CD4-positive, CD25-positive, alpha-beta regulatory T cell (primary cell): Measurements from ENCODE around the gene WEE1. TPM values are rescaled to one million over a fixed set of nuclear protein-coding genes. Genes with fewer than 3 reads are reported as not detected.

ENCODE experiments used
- ATAC-seq, 2 donors: fragments of 150-1000 bp; cut with Tn5 transposase; one replicate each; pipeline ENCODE4 v1.10.0; 2021; ENCODE audit warnings: low read depth in 2 of 2, moderate number of reproducible peaks in 2 of 2, moderate library complexity in 1 of 2
- DNase-seq, 3 donors: peaks; one replicate each; pipeline versions ENCODE4 v3.0.0 to v3.0.0-alpha.2; 2012 to 2022; ENCODE audit warnings: mixed read lengths in 1 of 3
- H3K27ac ChIP-seq: one replicate; pipeline ENCODE4 v1.7.0; 2013; ENCODE audit warnings: mild to moderate bottlenecking, low read length; ENCODE audit not compliant: insufficient read depth, poor library complexity, severe bottlenecking
- H3K27me3 ChIP-seq: one replicate; pipeline ENCODE4 v1.7.0; 2013; ENCODE audit warnings: low read length; ENCODE audit not compliant: control insufficient read depth, insufficient read depth
- H3K36me3 ChIP-seq: one replicate; pipeline ENCODE4 v1.7.0; 2013; ENCODE audit warnings: mild to moderate bottlenecking, low read length, moderate library complexity; ENCODE audit not compliant: control insufficient read depth, insufficient read depth
- H3K4me1 ChIP-seq: 2 replicates; pipeline ENCODE4 v1.7.0; 2013; ENCODE audit warnings: mild to moderate bottlenecking, low read length; ENCODE audit not compliant: insufficient read depth, control insufficient read depth, poor library complexity, severe bottlenecking
- H3K4me3 ChIP-seq: one replicate; pipeline ENCODE4 v1.7.0; 2013; ENCODE audit warnings: low read depth, mild to moderate bottlenecking, low read length, moderate library complexity
- H3K9me3 ChIP-seq, 2 experiments: 1 replicate in 1 of 2; 2 replicates in 1 of 2; pipeline ENCODE4 v1.7.0; 2013; ENCODE audit warnings: low read length in 2 of 2, mild to moderate bottlenecking in 1 of 2, moderate library complexity in 1 of 2; ENCODE audit not compliant: control insufficient read depth in 2 of 2
- H3K27ac Mint-ChIP-seq, 3 donors: one replicate each; pipeline ENCODE4 v1.8.0; 2020 to 2022; ENCODE audit warnings: mild to moderate bottlenecking in 3 of 3, mixed read lengths in 3 of 3, moderate library complexity in 2 of 3
- H3K27me3 Mint-ChIP-seq: one replicate; pipeline ENCODE4 v1.8.0; 2022; ENCODE audit warnings: mild to moderate bottlenecking, mixed read lengths
- H3K36me3 Mint-ChIP-seq: one replicate; pipeline ENCODE4 v1.8.0; 2020; ENCODE audit warnings: mixed read lengths
- H3K4me1 Mint-ChIP-seq, 4 donors: one replicate each; pipeline ENCODE4 v1.8.0; 2020 to 2022; ENCODE audit warnings: mixed read lengths in 4 of 4, mild to moderate bottlenecking in 1 of 4
- H3K4me3 Mint-ChIP-seq, 4 donors: one replicate each; pipeline ENCODE4 v1.8.0; 2020 to 2022; ENCODE audit warnings: mild to moderate bottlenecking in 4 of 4, mixed read lengths in 4 of 4, moderate library complexity in 3 of 4
- H3K9me3 Mint-ChIP-seq, 7 donors: one replicate each; pipeline ENCODE4 v1.8.0; 2020 to 2022; ENCODE audit warnings: mixed read lengths in 7 of 7, mild to moderate bottlenecking in 3 of 7, moderate library complexity in 2 of 7
- polyA plus RNA-seq, 4 donors: library from polyadenylated mRNA; unstranded; fragments of 300-500 nt; fragmentation: Illumina TruSeq; gene quantifications; one replicate each; pipeline ENCODE4 v1.2.3, GENCODE V29; 2021
- total RNA-seq: library from RNA; stranded (reverse); gene quantifications from one replicate; pipeline ENCODE4 v1.2.3, GENCODE V29; 2022

Gene WEE1
- total and polyA plus RNA-seq, 5 donors from 2014 or later = 11.5 to 41.1 (median 21.9) TPM

DNA sequence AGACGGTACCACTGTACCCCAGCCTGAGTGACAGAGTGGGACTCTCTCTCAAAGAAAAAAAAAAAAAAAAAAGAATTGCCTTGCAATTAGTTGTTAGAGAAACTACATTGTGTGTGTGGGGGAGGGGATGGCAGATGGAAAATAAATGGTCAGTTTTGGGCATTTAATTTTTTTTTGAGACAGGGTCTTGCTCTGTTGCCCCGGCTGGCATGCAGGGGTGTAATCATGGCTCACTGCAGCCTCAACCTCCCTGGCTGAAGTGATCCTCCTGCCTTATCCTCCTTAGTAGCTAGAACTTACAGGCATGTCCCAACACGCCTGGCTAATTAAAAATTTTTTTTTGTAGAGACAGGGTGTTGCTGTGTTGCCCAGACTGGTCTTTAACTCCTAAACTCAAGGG lies 36.4 kb downstream of the WEE1 start:
- no peaks in the 10 kb centered on the region for H3K9me3 ChIP-seq
- no peak overlapping the region for H3K4me3 ChIP-seq
- H3K36me3 Mint-ChIP-seq = no peaks in the 10 kb centered on the region
- peaks cover 20% of the 10 kb centered on the region for H3K4me1 ChIP-seq
- H3K4me1 Mint-ChIP-seq = peaks cover 5 to 19% (median 15%) of the 10 kb centered on the region in 4 donors
- no peak overlapping the region for H3K4me3 Mint-ChIP-seq
- no peaks in the 10 kb centered on the region for H3K27me3 Mint-ChIP-seq
- no peak overlapping the region for H3K27ac Mint-ChIP-seq
- DNase-seq (no peak), ATAC-seq (no peak)
- H3K36me3 ChIP-seq = no peaks in the 10 kb centered on the region
- H3K9me3 Mint-ChIP-seq = no peaks in the 10 kb centered on the region
- no peaks in the 10 kb centered on the region for H3K27me3 ChIP-seq
- no peak overlapping the region for H3K27ac ChIP-seq

DNA sequence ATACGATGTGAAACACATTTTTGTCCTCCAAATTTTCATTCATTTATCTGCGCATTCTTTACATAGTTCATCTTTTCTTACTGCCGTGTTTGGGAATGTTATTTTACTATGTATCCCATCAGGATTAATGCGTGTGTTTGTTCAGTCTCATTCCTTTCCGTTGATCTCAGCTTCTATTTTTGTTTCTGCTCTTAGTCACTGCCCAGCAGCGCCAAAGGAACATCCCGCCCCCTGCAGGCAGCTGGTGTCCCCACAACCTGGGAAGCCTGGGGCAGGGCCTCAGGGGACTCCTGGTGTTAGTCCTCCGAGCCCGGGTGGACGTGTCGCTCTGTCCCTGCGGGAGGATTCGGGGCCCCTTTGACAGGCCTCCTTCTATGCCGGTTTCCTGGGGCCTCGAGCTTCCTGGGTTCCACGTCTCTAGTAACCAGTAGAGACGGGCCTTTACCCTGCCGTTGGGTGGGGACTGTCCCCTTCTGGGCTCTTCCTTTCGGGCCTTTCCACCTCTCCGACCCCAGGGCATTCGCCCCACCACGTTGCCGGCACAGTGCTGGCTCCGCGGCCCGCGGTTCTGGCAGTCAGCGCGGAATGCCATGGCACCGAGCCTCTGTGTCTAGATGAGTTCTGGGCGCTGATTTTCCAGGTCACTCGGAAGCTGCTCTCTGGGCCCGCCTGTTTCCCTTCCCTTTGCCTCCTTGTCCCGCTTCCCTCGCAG lies 39.8 kb downstream of the WEE1 start:
- no peaks in the 10 kb centered on the region for H3K9me3 ChIP-seq
- peak overlapping the region; percentile 93 for H3K4me3 ChIP-seq
- Mint-ChIP-seq H3K36me3 (peaks cover 2% of the 10 kb centered on the region), H3K9me3 (no peaks in the 10 kb centered on the region), H3K27ac (peak overlapping the region; percentile 96 to 99 (median 96)), H3K4me3 (peak overlapping the region; percentile 92 to 99 (median 98)), H3K4me1 (peaks cover 5 to 20% (median 18%) of the 10 kb centered on the region in 4 donors), H3K27me3 (no peaks in the 10 kb centered on the region)
- DNase-seq (peak; percentile 73 to 87 (median 82)), ATAC-seq (peak; percentile 54 to 61)
- no peaks in the 10 kb centered on the region for H3K27me3 ChIP-seq
- peak overlapping the region; percentile 91 for H3K27ac ChIP-seq
- peaks cover 23% of the 10 kb centered on the region for H3K4me1 ChIP-seq
- no peaks in the 10 kb centered on the region for H3K36me3 ChIP-seq

DNA sequence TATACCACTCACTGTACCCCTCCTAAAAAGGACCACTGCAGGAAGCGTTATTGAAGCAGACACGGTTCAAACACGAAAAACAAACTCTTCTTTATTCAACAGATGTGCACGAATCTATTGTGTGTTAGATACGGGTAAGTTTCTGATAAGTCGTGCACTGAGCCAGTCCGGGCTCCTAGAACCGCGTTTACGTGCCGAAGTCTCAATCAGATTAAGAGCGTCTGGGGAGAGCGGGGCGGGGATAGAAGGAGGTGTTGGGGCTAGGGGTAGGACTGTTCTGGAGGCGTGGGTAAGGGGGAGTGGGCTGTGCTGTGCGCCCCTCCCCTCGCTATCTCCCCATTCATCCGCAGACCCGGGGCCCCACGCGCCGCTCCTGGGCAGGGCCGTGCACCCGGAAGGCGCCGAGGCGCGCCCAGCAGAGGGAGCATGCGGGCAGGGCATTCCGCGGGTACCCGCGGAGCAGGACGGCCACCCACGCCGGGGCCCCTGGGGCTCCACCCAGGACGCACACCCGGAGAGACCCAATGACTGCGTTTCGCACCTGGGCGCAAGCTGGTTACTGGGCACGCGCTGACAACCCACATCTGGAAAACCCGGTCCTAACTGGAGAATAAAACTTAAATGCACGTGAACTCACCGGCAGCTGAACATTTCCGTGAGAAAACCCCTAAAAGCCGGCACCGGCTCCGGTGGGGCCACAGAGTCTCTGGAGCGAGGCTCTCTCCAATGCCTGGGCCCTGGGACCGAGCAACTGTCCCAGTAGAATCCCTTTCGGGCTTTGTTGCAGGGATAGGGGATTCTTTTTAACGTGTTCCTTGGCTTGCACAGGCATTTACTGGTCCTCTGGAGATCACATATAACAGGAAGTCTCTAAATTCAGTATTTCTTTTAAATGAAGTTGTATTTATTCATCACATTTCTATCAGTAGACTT lies 40.6 kb downstream of the WEE1 start:
- Mint-ChIP-seq H3K9me3 (no peaks in the 10 kb centered on the region), H3K27me3 (no peaks in the 10 kb centered on the region), H3K27ac (peak overlapping the region; percentile 96 to 99 (median 96)), H3K4me3 (peak overlapping the region; percentile 92 to 99 (median 98)), H3K36me3 (peaks cover 4% of the 10 kb centered on the region), H3K4me1 (peaks cover 5 to 24% (median 20%) of the 10 kb centered on the region in 4 donors)
- no peaks in the 10 kb centered on the region for H3K36me3 ChIP-seq
- H3K27ac ChIP-seq = peak overlapping the region; percentile 91
- H3K4me1 ChIP-seq = peaks cover 23% of the 10 kb centered on the region
- H3K9me3 ChIP-seq = no peaks in the 10 kb centered on the region
- peak overlapping the region; percentile 93 for H3K4me3 ChIP-seq
- H3K27me3 ChIP-seq = no peaks in the 10 kb centered on the region
- peak; percentile 87 to 93 (median 89) for DNase-seq
- ATAC-seq = peak; percentile 84 to 85

DNA sequence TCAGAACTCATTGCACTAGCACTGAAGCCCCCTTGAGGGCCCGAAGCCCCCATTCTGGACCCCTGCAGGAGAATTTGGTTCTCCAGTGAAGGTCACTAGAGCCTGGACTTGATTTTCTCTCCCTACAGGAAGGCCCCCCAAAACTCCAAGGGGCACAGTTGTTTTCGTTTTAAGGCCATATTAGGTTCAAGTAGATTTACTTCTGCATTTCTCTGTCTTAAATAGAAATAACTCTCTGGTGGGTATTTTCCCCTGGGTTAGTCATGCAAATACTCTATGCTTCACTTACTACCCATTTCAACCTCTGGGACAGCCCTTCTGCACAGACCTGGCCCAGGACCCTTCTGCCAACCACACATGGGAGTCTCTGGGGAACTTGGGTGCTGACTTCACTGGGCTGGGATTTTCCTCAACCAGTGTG lies 41.6 kb downstream of the WEE1 start:
- H3K4me1 Mint-ChIP-seq = peaks cover 5 to 24% (median 20%) of the 10 kb centered on the region in 4 donors

DNA sequence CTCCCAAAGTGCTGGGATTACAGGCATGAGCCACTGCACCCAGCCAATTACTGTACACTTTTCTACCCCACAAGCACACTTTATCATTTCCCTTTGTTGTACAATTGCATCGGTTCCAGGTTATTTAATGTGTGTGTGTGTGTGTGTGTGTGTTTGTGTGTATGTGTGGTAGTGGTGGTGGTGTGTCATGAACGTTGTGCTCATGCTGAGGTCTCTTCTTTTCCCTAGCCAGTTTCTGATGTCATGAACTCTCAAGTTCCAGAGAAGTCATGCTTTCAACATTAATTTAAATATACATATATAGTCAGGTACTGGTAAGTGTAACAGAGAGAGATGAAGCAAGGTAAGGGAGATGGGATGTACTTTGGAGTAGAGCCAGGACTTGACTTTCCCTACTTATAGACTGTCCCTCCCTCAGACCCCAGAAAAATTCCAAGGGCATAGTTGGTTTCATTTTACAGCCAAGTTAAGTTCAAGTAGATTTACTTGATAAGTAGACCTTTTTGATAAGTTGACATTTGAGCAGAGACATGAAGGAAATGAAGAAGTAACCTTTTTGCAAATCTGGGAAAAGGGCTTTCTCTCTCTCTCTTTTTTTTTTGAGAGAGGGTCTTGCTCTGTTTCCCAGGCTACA lies 42.7 kb downstream of the WEE1 start:
- peaks cover 5 to 24% (median 20%) of the 10 kb centered on the region in 4 donors for H3K4me1 Mint-ChIP-seq
- H3K9me3 Mint-ChIP-seq = no peaks in the 10 kb centered on the region
- peak overlapping the region in 1 of 3 donors; percentile 54 for H3K27ac Mint-ChIP-seq
- Histone ChIP-seq H3K4me1 (peaks cover 23% of the 10 kb centered on the region), H3K27me3 (no peaks in the 10 kb centered on the region), H3K4me3 (no peak overlapping the region), H3K9me3 (no peaks in the 10 kb centered on the region), H3K27ac (no peak overlapping the region), H3K36me3 (no peaks in the 10 kb centered on the region)
- H3K27me3 Mint-ChIP-seq = no peaks in the 10 kb centered on the region
- H3K36me3 Mint-ChIP-seq = peaks cover 4% of the 10 kb centered on the region
- no peak for DNase-seq
- ATAC-seq = no peak
- peak overlapping the region in 2 of 4 donors; percentile 16 to 48 for H3K4me3 Mint-ChIP-seq

More for the DNA sequence above, 41.6 kb downstream of the WEE1 start:
- Histone ChIP-seq H3K4me1 (peaks cover 23% of the 10 kb centered on the region), H3K27ac (peak overlapping the region; percentile 91), H3K36me3 (no peaks in the 10 kb centered on the region), H3K27me3 (no peaks in the 10 kb centered on the region), H3K4me3 (no peak overlapping the region), H3K9me3 (no peaks in the 10 kb centered on the region)
- Mint-ChIP-seq H3K36me3 (peaks cover 4% of the 10 kb centered on the region), H3K27ac (peak overlapping the region in 2 of 3 donors; percentile 45 to 96), H3K9me3 (no peaks in the 10 kb centered on the region), H3K27me3 (no peaks in the 10 kb centered on the region), H3K4me3 (peak overlapping the region; percentile 92 to 99 (median 98))
- no peak for ATAC-seq
- DNase-seq = no peak

DNA sequence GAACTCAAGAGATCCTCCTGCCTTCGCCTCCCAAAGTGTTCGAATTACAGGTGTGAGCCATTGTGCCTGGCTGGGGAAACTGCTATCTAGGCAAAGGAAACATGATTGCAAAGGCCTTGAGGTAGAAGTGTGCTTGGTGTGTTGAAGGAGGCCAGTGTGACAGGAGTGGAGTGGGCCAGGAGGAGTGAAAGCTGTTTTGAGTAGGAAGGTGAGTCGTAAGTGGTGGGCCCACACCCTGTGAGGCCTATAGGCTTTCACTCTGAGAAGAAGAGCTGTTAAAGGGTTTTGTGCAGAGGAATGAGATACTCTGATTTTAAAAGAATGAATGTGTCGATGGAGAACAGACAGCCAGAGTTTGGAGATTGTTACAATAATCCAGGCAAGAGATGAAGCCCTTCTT lies 43.4 kb downstream of the WEE1 start:
- Mint-ChIP-seq H3K9me3 (no peaks in the 10 kb centered on the region), H3K27ac (no peak overlapping the region), H3K4me1 (peaks cover 5 to 24% (median 20%) of the 10 kb centered on the region in 4 donors), H3K27me3 (no peaks in the 10 kb centered on the region), H3K36me3 (peaks cover 4% of the 10 kb centered on the region), H3K4me3 (no peak overlapping the region)
- DNase-seq (no peak), ATAC-seq (no peak)
- no peaks in the 10 kb centered on the region for H3K9me3 ChIP-seq
- H3K36me3 ChIP-seq = no peaks in the 10 kb centered on the region
- H3K27me3 ChIP-seq = no peaks in the 10 kb centered on the region
- H3K27ac ChIP-seq = no peak overlapping the region
- peaks cover 23% of the 10 kb centered on the region for H3K4me1 ChIP-seq
- H3K4me3 ChIP-seq = no peak overlapping the region

DNA sequence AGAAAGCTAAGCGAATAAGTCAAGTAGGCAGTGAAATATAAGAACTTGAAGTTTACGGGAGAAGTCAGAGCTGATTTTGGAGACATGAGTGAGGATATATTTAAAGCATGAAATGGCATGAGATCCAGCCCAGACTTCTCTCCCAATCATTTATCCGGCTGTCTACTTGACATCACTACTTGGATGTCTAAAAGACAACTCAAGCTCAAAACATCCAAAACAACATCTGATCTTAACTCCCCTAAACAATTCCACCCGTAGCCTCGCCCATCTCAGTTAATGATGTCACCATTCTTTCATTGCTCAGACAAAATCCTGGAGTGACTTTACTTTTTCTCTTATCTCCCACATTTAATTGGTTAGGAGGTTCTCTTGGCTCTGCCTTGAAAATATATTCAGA lies 44.5 kb downstream of the WEE1 start:
- Histone ChIP-seq H3K27ac (no peak overlapping the region), H3K27me3 (no peaks in the 10 kb centered on the region), H3K36me3 (no peaks in the 10 kb centered on the region), H3K9me3 (no peaks in the 10 kb centered on the region), H3K4me1 (peaks cover 22% of the 10 kb centered on the region), H3K4me3 (no peak overlapping the region)
- DNase-seq = no peak
- no peak for ATAC-seq
- Mint-ChIP-seq H3K36me3 (peaks cover 4% of the 10 kb centered on the region), H3K27me3 (no peaks in the 10 kb centered on the region), H3K4me1 (peaks cover 3 to 23% (median 18%) of the 10 kb centered on the region in 4 donors), H3K27ac (peak overlapping the region in 1 of 3 donors; percentile 22), H3K9me3 (no peaks in the 10 kb centered on the region), H3K4me3 (no peak overlapping the region)
